ENCODE data around the gene ZNF532.

The ZNF532 gene

DNA sequence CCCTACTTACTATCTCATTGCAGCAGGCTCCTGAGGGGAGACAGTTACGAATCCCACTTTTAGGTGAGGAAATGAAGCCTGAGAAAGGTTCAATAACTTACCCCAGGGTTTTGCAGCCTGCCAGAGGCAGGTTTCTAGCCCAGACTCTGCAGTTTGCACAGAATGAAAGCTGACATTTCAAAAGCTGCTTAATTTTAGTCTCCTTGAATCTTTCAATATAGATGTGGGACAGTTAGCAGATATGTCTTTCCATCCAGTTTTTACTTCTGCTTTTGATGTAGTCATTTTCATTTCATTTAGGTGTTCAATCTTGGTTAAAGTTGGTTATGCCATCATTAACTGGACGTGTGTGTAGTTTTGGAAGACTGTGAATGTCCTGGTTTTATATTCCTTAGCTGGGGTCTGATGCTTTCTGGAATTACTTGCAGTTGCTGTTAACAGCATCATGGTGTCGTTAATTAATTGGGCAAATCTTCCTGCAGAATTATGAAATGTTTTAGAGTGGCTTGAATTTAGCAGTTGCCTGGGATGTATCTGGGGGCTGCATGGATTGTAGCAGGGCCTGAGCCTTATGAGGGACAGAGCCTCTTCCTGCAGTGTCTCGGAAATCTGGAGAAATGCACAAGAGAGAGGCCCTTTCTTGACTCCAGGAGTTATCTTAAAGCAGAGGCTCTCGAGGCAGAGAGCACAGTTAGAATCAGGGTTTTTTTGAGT, 100.8 kb downstream of the ZNF532 start:
- H3K27me3 ChIP-seq (ENCODE audit: insufficient read depth, poor library complexity, severe bottlenecking): peaks cover 18% of the 10 kb centered on the region
- TF ChIP-seq, protein P1, sequence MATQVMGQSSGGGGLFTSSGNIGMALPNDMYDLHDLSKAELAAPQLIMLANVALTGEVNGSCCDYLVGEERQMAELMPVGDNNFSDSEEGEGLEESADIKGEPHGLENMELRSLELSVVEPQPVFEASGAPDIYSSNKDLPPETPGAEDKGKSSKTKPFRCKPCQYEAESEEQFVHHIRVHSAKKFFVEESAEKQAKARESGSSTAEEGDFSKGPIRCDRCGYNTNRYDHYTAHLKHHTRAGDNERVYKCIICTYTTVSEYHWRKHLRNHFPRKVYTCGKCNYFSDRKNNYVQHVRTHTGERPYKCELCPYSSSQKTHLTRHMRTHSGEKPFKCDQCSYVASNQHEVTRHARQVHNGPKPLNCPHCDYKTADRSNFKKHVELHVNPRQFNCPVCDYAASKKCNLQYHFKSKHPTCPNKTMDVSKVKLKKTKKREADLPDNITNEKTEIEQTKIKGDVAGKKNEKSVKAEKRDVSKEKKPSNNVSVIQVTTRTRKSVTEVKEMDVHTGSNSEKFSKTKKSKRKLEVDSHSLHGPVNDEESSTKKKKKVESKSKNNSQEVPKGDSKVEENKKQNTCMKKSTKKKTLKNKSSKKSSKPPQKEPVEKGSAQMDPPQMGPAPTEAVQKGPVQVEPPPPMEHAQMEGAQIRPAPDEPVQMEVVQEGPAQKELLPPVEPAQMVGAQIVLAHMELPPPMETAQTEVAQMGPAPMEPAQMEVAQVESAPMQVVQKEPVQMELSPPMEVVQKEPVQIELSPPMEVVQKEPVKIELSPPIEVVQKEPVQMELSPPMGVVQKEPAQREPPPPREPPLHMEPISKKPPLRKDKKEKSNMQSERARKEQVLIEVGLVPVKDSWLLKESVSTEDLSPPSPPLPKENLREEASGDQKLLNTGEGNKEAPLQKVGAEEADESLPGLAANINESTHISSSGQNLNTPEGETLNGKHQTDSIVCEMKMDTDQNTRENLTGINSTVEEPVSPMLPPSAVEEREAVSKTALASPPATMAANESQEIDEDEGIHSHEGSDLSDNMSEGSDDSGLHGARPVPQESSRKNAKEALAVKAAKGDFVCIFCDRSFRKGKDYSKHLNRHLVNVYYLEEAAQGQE (IDR thresholded peaks at IDR 0.05; ENCODE audit: insufficient replicate concordance, low read depth): no peak
- no peak for TF ChIP-seq GABPA (IDR thresholded peaks at IDR 0.05; ENCODE audit: low read depth)
- TF ChIP-seq, protein P2, sequence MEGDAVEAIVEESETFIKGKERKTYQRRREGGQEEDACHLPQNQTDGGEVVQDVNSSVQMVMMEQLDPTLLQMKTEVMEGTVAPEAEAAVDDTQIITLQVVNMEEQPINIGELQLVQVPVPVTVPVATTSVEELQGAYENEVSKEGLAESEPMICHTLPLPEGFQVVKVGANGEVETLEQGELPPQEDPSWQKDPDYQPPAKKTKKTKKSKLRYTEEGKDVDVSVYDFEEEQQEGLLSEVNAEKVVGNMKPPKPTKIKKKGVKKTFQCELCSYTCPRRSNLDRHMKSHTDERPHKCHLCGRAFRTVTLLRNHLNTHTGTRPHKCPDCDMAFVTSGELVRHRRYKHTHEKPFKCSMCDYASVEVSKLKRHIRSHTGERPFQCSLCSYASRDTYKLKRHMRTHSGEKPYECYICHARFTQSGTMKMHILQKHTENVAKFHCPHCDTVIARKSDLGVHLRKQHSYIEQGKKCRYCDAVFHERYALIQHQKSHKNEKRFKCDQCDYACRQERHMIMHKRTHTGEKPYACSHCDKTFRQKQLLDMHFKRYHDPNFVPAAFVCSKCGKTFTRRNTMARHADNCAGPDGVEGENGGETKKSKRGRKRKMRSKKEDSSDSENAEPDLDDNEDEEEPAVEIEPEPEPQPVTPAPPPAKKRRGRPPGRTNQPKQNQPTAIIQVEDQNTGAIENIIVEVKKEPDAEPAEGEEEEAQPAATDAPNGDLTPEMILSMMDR (IDR thresholded peaks at IDR 0.05; ENCODE audit: insufficient read depth, low read length): no peak
- TF ChIP-seq SPI1 (IDR thresholded peaks at IDR 0.05; ENCODE audit: borderline replicate concordance, low read depth): no peak
- TF ChIP-seq POLR2AphosphoS5 (IDR thresholded peaks at IDR 0.05; ENCODE audit: low read depth): no peak
- H3K27ac ChIP-seq (replicated peaks): no peak overlapping the region
- no peak for DNase-seq (ENCODE audit: low read depth in 1 of 2, low spot score in 1 of 2)
- no peak overlapping the region for H3K4me3 ChIP-seq (replicated peaks; ENCODE audit: insufficient read depth, low read length)

DNA sequence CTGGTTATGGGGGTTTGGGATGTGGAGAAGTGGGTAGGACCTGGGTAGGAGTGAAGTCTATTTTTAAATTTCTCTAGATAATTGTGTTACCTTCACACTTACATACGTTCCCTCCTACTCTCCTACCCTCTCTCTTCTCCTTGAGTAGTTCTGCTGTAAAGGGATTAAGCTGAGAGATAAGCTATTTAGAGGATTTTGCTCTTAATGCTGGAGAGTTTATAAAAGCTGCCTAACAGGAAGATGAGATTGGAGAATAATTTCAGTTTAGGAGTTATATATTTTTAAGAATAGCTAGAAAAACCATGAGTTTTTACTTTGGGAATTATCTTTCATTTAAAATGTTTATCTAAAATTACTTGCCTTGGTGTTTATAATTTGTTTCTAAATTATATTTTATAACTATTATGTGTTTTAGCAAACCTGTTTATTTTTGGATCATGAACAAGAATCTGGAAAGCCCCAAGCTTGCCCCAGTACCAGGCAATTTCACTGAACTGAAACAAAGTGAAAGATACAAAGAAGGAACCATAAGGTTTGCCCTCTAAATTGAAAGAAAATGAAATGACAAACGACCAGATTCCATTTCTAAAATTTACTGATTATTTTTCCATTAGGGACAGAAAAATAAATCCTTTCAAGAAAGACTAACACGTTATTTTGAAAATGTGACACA, 101.5 kb downstream of the ZNF532 start:
- Histone ChIP-seq H3K4me3 (replicated peaks; ENCODE audit: insufficient read depth, low read length) (no peak overlapping the region), H3K27ac (replicated peaks) (no peak overlapping the region), H3K27me3 (ENCODE audit: insufficient read depth, poor library complexity, severe bottlenecking) (peaks cover 22% of the 10 kb centered on the region)
- no peak for TF ChIP-seq POLR2AphosphoS5 (IDR thresholded peaks at IDR 0.05; ENCODE audit: low read depth)
- TF ChIP-seq GABPA (IDR thresholded peaks at IDR 0.05; ENCODE audit: low read depth): no peak
- TF ChIP-seq SPI1 (IDR thresholded peaks at IDR 0.05; ENCODE audit: borderline replicate concordance, low read depth): no peak
- TF ChIP-seq, protein P1 (IDR thresholded peaks at IDR 0.05; ENCODE audit: insufficient replicate concordance, low read depth): no peak
- TF ChIP-seq, protein P2 (IDR thresholded peaks at IDR 0.05; ENCODE audit: insufficient read depth, low read length): no peak
- DNase-seq (ENCODE audit: low read depth in 1 of 2, low spot score in 1 of 2): no peak

DNA sequence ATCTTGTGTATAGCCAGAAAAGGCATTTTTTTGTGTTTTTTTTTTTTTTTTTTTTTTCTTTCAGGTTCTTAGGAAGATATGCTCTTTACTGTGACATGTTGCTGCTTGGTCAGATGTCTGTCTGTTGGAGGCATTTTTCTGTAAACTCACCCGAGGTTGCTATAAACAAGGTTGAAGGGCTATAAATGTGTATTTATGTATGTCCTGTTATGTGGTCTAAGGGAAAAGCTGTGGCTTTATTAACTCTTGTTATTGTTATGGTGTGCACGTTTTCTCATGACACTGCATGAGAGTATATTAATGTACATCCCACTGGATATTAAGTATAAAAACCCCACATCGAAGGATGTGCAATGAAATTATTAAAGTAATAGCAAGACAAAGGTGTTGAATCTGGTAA, 102.0 kb downstream of the ZNF532 start:
- Histone ChIP-seq H3K27me3 (ENCODE audit: insufficient read depth, poor library complexity, severe bottlenecking) (peaks cover 22% of the 10 kb centered on the region), H3K4me3 (replicated peaks; ENCODE audit: insufficient read depth, low read length) (no peak overlapping the region)

More for the DNA sequence above, 102.0 kb downstream of the ZNF532 start:
- no peak for DNase-seq (ENCODE audit: low read depth in 1 of 2, low spot score in 1 of 2)
- no peak overlapping the region for H3K27ac ChIP-seq (replicated peaks)
- no peak for TF ChIP-seq GABPA (IDR thresholded peaks at IDR 0.05; ENCODE audit: low read depth)
- TF ChIP-seq, protein P1 (IDR thresholded peaks at IDR 0.05; ENCODE audit: insufficient replicate concordance, low read depth): no peak
- TF ChIP-seq, protein P2 (IDR thresholded peaks at IDR 0.05; ENCODE audit: insufficient read depth, low read length): no peak
- TF ChIP-seq SPI1 (IDR thresholded peaks at IDR 0.05; ENCODE audit: borderline replicate concordance, low read depth): no peak
- no peak for TF ChIP-seq POLR2AphosphoS5 (IDR thresholded peaks at IDR 0.05; ENCODE audit: low read depth)

All from HL-60 (cell line).